Tibial nerve (tissue), 4 donors: ENCODE measurements around the gene GLRX5. TPM values are rescaled to one million over a fixed set of nuclear protein-coding genes. Genes with fewer than 3 reads are reported as not detected.

Experiments used
- DNase-seq, 2 donors: peaks; one replicate each; pipeline ENCODE4 v3.0.0-alpha.2; 2019; ENCODE audit warnings: low spot score in 2 of 2
- H3K27ac ChIP-seq, 4 donors: fragments of 200-600 bp; sonication (generic) in 3 of 4; one replicate each; pipeline ENCODE4 v1.5.1; 2017 to 2019; ENCODE audit warnings: mild to moderate bottlenecking in 1 of 4
- H3K27me3 ChIP-seq, 2 donors: fragments of 200-600 bp; sonication (generic) in 1 of 2; one replicate each; pipeline versions ENCODE4 v1.5.1 to v1.6.0; 2017 to 2019
- H3K36me3 ChIP-seq, 3 donors: fragments of 200-600 bp; sonication (generic); one replicate each; pipeline ENCODE4 v1.5.1; 2018 to 2019
- H3K4me1 ChIP-seq, 4 donors: fragments of 200-600 bp; sonication (generic) in 3 of 4; one replicate each; pipeline ENCODE4 v1.5.1; 2017 to 2019
- H3K4me3 ChIP-seq, 4 donors: fragments of 200-600 bp; sonication (generic) in 3 of 4; one replicate each; pipeline ENCODE4 v1.5.1; 2017 to 2019; ENCODE audit warnings: mild to moderate bottlenecking in 1 of 4, moderate library complexity in 1 of 4
- H3K9me3 ChIP-seq, 4 donors: fragments of 200-600 bp; sonication (generic) in 3 of 4; one replicate each; pipeline ENCODE4 v1.5.1; 2017 to 2019
- CTCF ChIP-seq, 5 experiments: fragments of 200-600 bp in 3 of 5; fragments of 450-650 bp in 2 of 5; sonication (generic) in 3 of 5; IDR thresholded peaks; one replicate each; pipeline ENCODE4 v1.5.1; 2016 to 2019; ENCODE audit warnings: antibody characterized with exemption in 5 of 5, mild to moderate bottlenecking in 3 of 5, moderate library complexity in 2 of 5
- EP300 ChIP-seq, 2 donors: sonication (generic); formaldehyde crosslinking; IDR thresholded peaks; one replicate each; pipeline ENCODE4 v1.6.1; 2017; ENCODE audit warnings: antibody characterized with exemption in 2 of 2, mild to moderate bottlenecking in 1 of 2
- POLR2A ChIP-seq, 2 donors: fragments of 450-650 bp; IDR thresholded peaks; one replicate each; pipeline ENCODE4 v1.6.1; 2017; ENCODE audit warnings: antibody characterized with exemption in 2 of 2, mild to moderate bottlenecking in 2 of 2, moderate library complexity in 2 of 2
- WGBS, 2 donors: methylation state at CpG; one replicate each; pipeline ENCODE4 v1.1.5; 2018; 5-methylcytosine and 5-hydroxymethylcytosine counted together
- total RNA-seq, 4 donors: library from RNA; depleted of rRNA; stranded (reverse); fragments of >200 nt; gene quantifications; one replicate each; pipeline ENCODE4 v1.1.0, GENCODE V29; 2016

Gene GLRX5
- total RNA-seq, 4 donors from 2014 or later, result 26.4 to 44.7 (median 34.6) TPM

GRCh38 chr14:95495538-95496025 lies 39.3 kb upstream of the GLRX5 start:
- 75 to 78% methylated on average over 8 of the region's 8 CpGs for WGBS, 2 donors
- Histone ChIP-seq H3K9me3 (no peaks in the 10 kb centered on the region), H3K36me3 (no peaks in the 10 kb centered on the region), H3K27me3 (no peaks in the 10 kb centered on the region), H3K27ac (peak overlapping the region; percentile 30 to 94 (median 78)), H3K4me3 (no peak overlapping the region), H3K4me1 (peaks cover 4 to 95% (median 65%) of the 10 kb centered on the region in 4 donors)
- DNase-seq, result no peak
- TF ChIP-seq EP300 (IDR thresholded peaks at IDR 0.05), result peak in 1 of 2 donors; percentile 45
- no peak for TF ChIP-seq CTCF (IDR thresholded peaks at IDR 0.05)

GRCh38 chr14:95496111-95496681 lies 38.7 kb upstream of the GLRX5 start:
- Histone ChIP-seq H3K4me1 (peaks cover 4 to 95% (median 65%) of the 10 kb centered on the region in 4 donors), H3K36me3 (no peaks in the 10 kb centered on the region), H3K27me3 (no peaks in the 10 kb centered on the region), H3K9me3 (no peaks in the 10 kb centered on the region), H3K4me3 (no peak overlapping the region), H3K27ac (peak overlapping the region in 3 of 4 donors; percentile 63 to 94 (median 93))
- DNase-seq, result no peak
- WGBS, 2 donors, result 28 to 29% methylated on average over 4 of the region's 4 CpGs
- TF ChIP-seq CTCF (IDR thresholded peaks at IDR 0.05), result no peak
- TF ChIP-seq POLR2A (IDR thresholded peaks at IDR 0.05), result no peak
- TF ChIP-seq EP300 (IDR thresholded peaks at IDR 0.05), result no peak

- no peaks in the 10 kb centered on the region for H3K36me3 ChIP-seq
- DNase-seq, result no peak
- H3K27me3 ChIP-seq, result no peaks in the 10 kb centered on the region
- 8 to 9% methylated on average over 4 of the region's 4 CpGs for WGBS, 2 donors
- H3K9me3 ChIP-seq, result no peaks in the 10 kb centered on the region
- peak overlapping the region; percentile 45 to 94 (median 78) for H3K27ac ChIP-seq
- TF ChIP-seq CTCF (IDR thresholded peaks at IDR 0.05) (no peak), EP300 (IDR thresholded peaks at IDR 0.05) (peak in 1 of 2 donors; percentile 6)
- H3K4me3 ChIP-seq, result no peak overlapping the region
- H3K4me1 ChIP-seq, result peaks cover 4 to 96% (median 69%) of the 10 kb centered on the region in 4 donors
Measured at GRCh38 chr14:95496690-95497259, 38.1 kb upstream of the GLRX5 start.

GRCh38 chr14:95497561-95498011 lies 37.3 kb upstream of the GLRX5 start:
- no peak for TF ChIP-seq CTCF (IDR thresholded peaks at IDR 0.05)
- TF ChIP-seq EP300 (IDR thresholded peaks at IDR 0.05), result no peak
- TF ChIP-seq POLR2A (IDR thresholded peaks at IDR 0.05), result no peak
- no peak overlapping the region for H3K4me3 ChIP-seq
- no peaks in the 10 kb centered on the region for H3K27me3 ChIP-seq
- DNase-seq, result no peak
- H3K9me3 ChIP-seq, result no peaks in the 10 kb centered on the region
- WGBS, 2 donors, result 33 to 41% methylated on average over 9 of the region's 9 CpGs
- no peaks in the 10 kb centered on the region for H3K36me3 ChIP-seq
- H3K27ac ChIP-seq, result peak overlapping the region; percentile 54 to 94 (median 78)
- H3K4me1 ChIP-seq, result peaks cover 4 to 99% (median 77%) of the 10 kb centered on the region in 4 donors

- Histone ChIP-seq H3K36me3 (no peaks in the 10 kb centered on the region), H3K27me3 (no peaks in the 10 kb centered on the region), H3K9me3 (no peaks in the 10 kb centered on the region), H3K4me1 (peaks cover 4 to 99% (median 85%) of the 10 kb centered on the region in 4 donors), H3K4me3 (peak overlapping the region in 1 of 4 donors; percentile 8), H3K27ac (peak overlapping the region; percentile 54 to 94 (median 78))
- WGBS, 2 donors, result 26 to 42% methylated on average over 9 of the region's 9 CpGs
- peak in 1 of 2 donors; percentile 26 for TF ChIP-seq EP300 (IDR thresholded peaks at IDR 0.05)
- no peak for TF ChIP-seq POLR2A (IDR thresholded peaks at IDR 0.05)
- no peak for DNase-seq
Measured at GRCh38 chr14:95498622-95499353, 36.1 kb upstream of the GLRX5 start.
